Loucy (cell line): ENCODE results near the gene AWAT2.

Experiments used
- H2AFZ ChIP-seq: fragments of 200-600 bp; sonication (generic); 2 replicates; pipeline ENCODE4 v1.6.0; 2016; ENCODE audit warnings: antibody characterized with exemption, mild to moderate bottlenecking, low read length, moderate library complexity
- H3F3A ChIP-seq: fragments of 200-600 bp; 2 replicates; pipeline ENCODE4 v1.6.0; 2016; ENCODE audit warnings: antibody characterized with exemption, low read depth, mild to moderate bottlenecking
- H3K27me3 ChIP-seq: fragments of 200-600 bp; sonication (generic); 2 replicates; pipeline ENCODE4 v1.6.1; 2014; ENCODE audit warnings: low read length, mild to moderate bottlenecking; ENCODE audit not compliant: insufficient read depth, poor library complexity, severe bottlenecking
- H3K36me3 ChIP-seq: fragments of 200-600 bp; sonication (generic); 2 replicates; pipeline ENCODE4 v1.6.1; 2016; ENCODE audit warnings: low read length; ENCODE audit not compliant: insufficient read depth
- H3K4me1 ChIP-seq: fragments of 200-600 bp; sonication (generic); 2 replicates; pipeline ENCODE4 v1.5.1; 2014; ENCODE audit warnings: low read length, mild to moderate bottlenecking; ENCODE audit not compliant: insufficient read depth, poor library complexity, severe bottlenecking
- H3K4me2 ChIP-seq: fragments of 200-600 bp; sonication (generic); 2 replicates; pipeline ENCODE4 v1.6.0; 2014; ENCODE audit warnings: antibody characterized with exemption, low read length, low read depth, mild to moderate bottlenecking; ENCODE audit not compliant: poor library complexity, severe bottlenecking
- H3K4me3 ChIP-seq: fragments of 200-600 bp; sonication (generic); 2 replicates; pipeline ENCODE4 v1.5.1; 2014; ENCODE audit warnings: low read length, mild to moderate bottlenecking, mixed read lengths; ENCODE audit not compliant: poor library complexity, severe bottlenecking
- H3K79me2 ChIP-seq: fragments of 200-600 bp; sonication (generic); 2 replicates; pipeline ENCODE4 v1.6.1; 2014; ENCODE audit warnings: low read length; ENCODE audit not compliant: insufficient read depth
- H3K9ac ChIP-seq: fragments of 200-600 bp; sonication (generic); 2 replicates; pipeline ENCODE4 v1.6.0; 2014; ENCODE audit warnings: mild to moderate bottlenecking, low read depth, low read length, moderate library complexity; ENCODE audit not compliant: poor library complexity, severe bottlenecking
- H3K9me2 ChIP-seq: fragments of 200-600 bp; sonication (generic); replicated peaks from 2 replicates; pipeline ENCODE4 v1.6.1; 2016; ENCODE audit warnings: low read depth, low read length, mixed read lengths
- H3K9me3 ChIP-seq: fragments of 200-600 bp; sonication (generic); 2 replicates; pipeline ENCODE4 v1.6.1; 2014; ENCODE audit warnings: mild to moderate bottlenecking, antibody characterized with exemption, low read length, low read depth; ENCODE audit not compliant: insufficient read depth
- H4K20me1 ChIP-seq: fragments of 200-600 bp; sonication (generic); 2 replicates; pipeline ENCODE4 v1.6.0; 2014; ENCODE audit warnings: antibody characterized with exemption, low read length, mild to moderate bottlenecking; ENCODE audit not compliant: insufficient read depth, poor library complexity, severe bottlenecking
- EZH2phosphoT487 ChIP-seq: fragments of 200-600 bp; IDR thresholded peaks from 2 replicates; pipeline ENCODE4 v1.6.1; 2018; ENCODE audit warnings: antibody characterized with exemption, mild to moderate bottlenecking, moderate library complexity, borderline replicate concordance
- TF ChIP-seq, protein P1 (sequence below): fragments of 200-600 bp; sonication (generic); conservative IDR thresholded peaks from 2 replicates; pipeline ENCODE4 v1.5.1; 2014; ENCODE audit warnings: mild to moderate bottlenecking, antibody characterized with exemption, low read length

Gene AWAT2

DNA sequence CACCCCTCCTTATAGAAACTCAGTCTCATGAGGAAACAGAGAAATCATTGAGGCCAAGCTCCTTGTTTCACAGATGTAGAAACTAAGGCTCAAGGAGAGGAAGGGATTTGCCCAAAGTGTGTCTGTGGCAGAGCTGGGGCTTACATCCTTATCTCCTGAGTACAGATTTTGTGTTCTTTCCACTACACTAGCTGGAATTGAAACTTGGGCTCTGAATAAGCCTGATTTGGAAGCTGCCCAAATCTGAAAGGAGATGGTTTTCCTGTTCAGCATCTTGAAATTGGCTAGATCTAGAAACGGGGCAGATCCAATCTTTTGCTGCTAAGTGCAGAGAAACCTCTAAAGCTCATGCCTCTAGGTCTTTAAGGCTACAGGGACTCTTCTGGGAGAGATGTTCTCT, 24.3 kb downstream of the AWAT2 start:
- TF ChIP-seq, protein P1, sequence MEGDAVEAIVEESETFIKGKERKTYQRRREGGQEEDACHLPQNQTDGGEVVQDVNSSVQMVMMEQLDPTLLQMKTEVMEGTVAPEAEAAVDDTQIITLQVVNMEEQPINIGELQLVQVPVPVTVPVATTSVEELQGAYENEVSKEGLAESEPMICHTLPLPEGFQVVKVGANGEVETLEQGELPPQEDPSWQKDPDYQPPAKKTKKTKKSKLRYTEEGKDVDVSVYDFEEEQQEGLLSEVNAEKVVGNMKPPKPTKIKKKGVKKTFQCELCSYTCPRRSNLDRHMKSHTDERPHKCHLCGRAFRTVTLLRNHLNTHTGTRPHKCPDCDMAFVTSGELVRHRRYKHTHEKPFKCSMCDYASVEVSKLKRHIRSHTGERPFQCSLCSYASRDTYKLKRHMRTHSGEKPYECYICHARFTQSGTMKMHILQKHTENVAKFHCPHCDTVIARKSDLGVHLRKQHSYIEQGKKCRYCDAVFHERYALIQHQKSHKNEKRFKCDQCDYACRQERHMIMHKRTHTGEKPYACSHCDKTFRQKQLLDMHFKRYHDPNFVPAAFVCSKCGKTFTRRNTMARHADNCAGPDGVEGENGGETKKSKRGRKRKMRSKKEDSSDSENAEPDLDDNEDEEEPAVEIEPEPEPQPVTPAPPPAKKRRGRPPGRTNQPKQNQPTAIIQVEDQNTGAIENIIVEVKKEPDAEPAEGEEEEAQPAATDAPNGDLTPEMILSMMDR, result no peak
- Histone ChIP-seq H3F3A (no peaks in the 10 kb centered on the region), H3K4me1 (no peaks in the 10 kb centered on the region), H3K79me2 (no peaks in the 10 kb centered on the region), H3K27me3 (no peaks in the 10 kb centered on the region), H3K36me3 (no peaks in the 10 kb centered on the region), H3K9me3 (no peaks in the 10 kb centered on the region), H3K9ac (no peak overlapping the region), H3K9me2 (no peaks in the 10 kb centered on the region), H2AFZ (no peak overlapping the region), H4K20me1 (no peaks in the 10 kb centered on the region), H3K4me3 (no peak overlapping the region), H3K4me2 (no peak overlapping the region)

DNA sequence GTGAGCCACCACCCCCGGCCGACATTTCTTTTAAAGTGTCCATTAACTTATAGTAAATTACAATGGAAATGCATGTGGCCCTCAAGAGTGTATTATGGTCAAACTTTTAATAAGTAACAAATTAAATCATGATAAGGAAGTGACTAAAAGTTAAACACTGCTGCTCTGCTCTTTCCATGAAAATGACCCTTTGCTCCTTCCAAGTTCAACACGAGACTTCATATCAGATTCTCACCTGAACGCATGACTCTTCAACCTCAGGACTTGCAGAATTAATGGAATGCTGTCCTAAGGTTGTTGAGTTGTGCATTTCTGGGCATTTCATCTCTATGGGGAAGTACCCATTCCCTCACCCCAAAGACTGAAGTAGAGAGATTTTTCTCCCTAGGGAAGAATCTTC, 27.1 kb downstream of the AWAT2 start:
- Histone ChIP-seq H3K4me1 (no peaks in the 10 kb centered on the region), H3K9ac (no peak overlapping the region), H4K20me1 (no peaks in the 10 kb centered on the region), H3K9me3 (no peaks in the 10 kb centered on the region), H3F3A (no peaks in the 10 kb centered on the region), H2AFZ (no peak overlapping the region), H3K4me2 (no peak overlapping the region), H3K36me3 (no peaks in the 10 kb centered on the region), H3K27me3 (no peaks in the 10 kb centered on the region), H3K79me2 (no peaks in the 10 kb centered on the region), H3K9me2 (no peaks in the 10 kb centered on the region), H3K4me3 (no peak overlapping the region)
- TF ChIP-seq, protein P1, result no peak
- no peak for TF ChIP-seq EZH2phosphoT487

DNA sequence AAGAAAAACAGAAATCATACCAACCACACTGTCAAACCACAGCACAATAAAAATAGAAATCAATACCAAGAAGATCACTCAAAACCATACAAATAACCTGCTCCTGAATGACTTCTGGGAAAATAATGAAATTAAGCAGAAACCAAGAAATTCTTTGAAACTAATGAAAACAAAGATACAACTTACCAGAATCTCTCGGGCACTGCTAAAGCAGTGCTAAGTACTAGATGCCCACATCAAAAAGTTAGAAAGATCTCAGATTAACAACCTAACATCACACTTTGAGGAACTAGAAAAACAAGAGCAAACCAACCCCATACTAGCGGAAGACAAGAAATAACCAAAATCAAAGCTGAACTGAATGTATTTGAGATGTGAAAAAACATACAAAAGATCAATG, 33.2 kb downstream of the AWAT2 start:
- no peaks in the 10 kb centered on the region for H3K79me2 ChIP-seq
- no peaks in the 10 kb centered on the region for H4K20me1 ChIP-seq
- H3K9me2 ChIP-seq, result no peaks in the 10 kb centered on the region
- H3K4me1 ChIP-seq, result no peaks in the 10 kb centered on the region
- H3F3A ChIP-seq, result no peaks in the 10 kb centered on the region
- H3K36me3 ChIP-seq, result no peaks in the 10 kb centered on the region
- no peaks in the 10 kb centered on the region for H3K9me3 ChIP-seq
- TF ChIP-seq, protein P1, result no peak
- TF ChIP-seq EZH2phosphoT487, result no peak
- no peak overlapping the region for H3K9ac ChIP-seq
- no peak overlapping the region for H3K4me3 ChIP-seq
- no peak overlapping the region for H3K4me2 ChIP-seq
- H2AFZ ChIP-seq, result no peak overlapping the region
- H3K27me3 ChIP-seq, result no peaks in the 10 kb centered on the region
